Coronary artery (tissue), 2 donors: ENCODE results near the gene VWA2.

Experiments used
- DNase-seq: peaks from one replicate; pipeline ENCODE4 v3.0.0-alpha.2; 2017; ENCODE audit warnings: low spot score
- H3K27ac ChIP-seq, 2 donors: fragments of 200-600 bp; sonication (generic); one replicate each; pipeline ENCODE4 v1.5.1; 2016 to 2019
- H3K4me3 ChIP-seq: fragments of 200-600 bp; sonication (generic); 2 replicates; pipeline ENCODE4 v1.5.1; 2016; ENCODE audit warnings: mild to moderate bottlenecking, moderate library complexity
- TF ChIP-seq, protein P1 (sequence below): fragments of 200-600 bp; sonication (generic); IDR thresholded peaks from one replicate; pipeline ENCODE4 v1.5.1; 2019; ENCODE audit warnings: antibody characterized with exemption

VWA2 gene

DNA sequence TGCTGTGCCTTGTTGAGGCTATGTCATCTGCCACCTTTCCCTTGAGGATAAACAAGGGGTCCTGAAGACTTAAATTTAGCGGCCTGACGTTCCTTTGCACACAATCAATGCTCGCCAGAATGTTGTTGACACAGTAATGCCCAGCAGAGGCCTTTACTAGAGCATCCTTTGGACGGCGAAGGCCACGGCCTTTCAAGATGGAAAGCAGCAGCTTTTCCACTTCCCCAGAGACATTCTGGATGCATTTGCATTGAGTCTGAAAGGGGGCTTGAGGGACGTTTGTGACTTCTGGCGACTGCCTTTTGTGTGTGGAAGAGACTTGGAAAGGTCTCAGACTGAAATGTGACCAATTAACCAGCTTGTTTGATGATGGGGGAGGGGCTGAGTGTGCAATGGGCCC, 52.5 kb downstream of the VWA2 start:
- no peak for DNase-seq
- Histone ChIP-seq H3K27ac (no peak overlapping the region), H3K4me3 (no peak overlapping the region)
- TF ChIP-seq, protein P1, sequence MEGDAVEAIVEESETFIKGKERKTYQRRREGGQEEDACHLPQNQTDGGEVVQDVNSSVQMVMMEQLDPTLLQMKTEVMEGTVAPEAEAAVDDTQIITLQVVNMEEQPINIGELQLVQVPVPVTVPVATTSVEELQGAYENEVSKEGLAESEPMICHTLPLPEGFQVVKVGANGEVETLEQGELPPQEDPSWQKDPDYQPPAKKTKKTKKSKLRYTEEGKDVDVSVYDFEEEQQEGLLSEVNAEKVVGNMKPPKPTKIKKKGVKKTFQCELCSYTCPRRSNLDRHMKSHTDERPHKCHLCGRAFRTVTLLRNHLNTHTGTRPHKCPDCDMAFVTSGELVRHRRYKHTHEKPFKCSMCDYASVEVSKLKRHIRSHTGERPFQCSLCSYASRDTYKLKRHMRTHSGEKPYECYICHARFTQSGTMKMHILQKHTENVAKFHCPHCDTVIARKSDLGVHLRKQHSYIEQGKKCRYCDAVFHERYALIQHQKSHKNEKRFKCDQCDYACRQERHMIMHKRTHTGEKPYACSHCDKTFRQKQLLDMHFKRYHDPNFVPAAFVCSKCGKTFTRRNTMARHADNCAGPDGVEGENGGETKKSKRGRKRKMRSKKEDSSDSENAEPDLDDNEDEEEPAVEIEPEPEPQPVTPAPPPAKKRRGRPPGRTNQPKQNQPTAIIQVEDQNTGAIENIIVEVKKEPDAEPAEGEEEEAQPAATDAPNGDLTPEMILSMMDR = no peak

DNA sequence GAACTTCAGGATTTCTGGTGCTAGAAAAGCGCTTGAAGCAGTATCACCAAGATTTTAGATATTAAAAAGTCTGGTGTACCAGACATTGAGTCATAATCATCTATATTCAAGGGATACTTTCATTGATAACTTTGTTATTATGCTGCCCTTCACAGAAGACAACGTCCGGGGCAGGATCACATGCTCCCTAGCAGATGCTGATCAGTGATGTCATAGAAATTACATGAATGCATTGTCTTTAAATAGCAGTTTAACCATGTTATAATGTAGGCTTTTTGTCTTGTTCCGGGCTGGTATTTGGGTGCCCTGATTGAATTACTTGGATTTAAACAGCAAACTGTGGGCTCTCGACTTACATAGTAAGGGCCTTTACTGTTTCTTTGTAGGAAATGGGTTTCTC, 54.0 kb downstream of the VWA2 start:
- DNase-seq = no peak
- no peak overlapping the region for H3K4me3 ChIP-seq
- no peak overlapping the region for H3K27ac ChIP-seq
- TF ChIP-seq, protein P1 = no peak

DNA sequence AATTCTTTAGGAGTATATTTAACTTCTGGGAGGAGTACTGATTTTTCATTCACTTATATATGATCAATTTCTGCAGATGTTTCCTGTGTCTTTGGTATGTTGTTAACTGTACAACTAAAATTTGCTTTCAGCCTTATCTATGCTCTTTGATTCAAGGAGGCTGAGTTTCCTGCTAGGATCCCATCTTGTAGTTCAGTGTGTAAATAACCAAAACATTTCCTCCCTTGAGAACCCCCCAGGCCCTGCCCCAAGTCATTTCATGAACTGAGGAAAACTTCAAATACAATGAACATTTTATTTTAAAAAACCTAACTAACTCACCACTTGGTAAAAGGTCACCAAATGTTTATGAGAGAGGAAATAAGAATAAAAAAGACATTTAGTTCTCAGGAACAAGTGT, 55.5 kb downstream of the VWA2 start:
- H3K4me3 ChIP-seq = no peak overlapping the region
- TF ChIP-seq, protein P1 = no peak
- no peak overlapping the region for H3K27ac ChIP-seq
- DNase-seq = no peak

DNA sequence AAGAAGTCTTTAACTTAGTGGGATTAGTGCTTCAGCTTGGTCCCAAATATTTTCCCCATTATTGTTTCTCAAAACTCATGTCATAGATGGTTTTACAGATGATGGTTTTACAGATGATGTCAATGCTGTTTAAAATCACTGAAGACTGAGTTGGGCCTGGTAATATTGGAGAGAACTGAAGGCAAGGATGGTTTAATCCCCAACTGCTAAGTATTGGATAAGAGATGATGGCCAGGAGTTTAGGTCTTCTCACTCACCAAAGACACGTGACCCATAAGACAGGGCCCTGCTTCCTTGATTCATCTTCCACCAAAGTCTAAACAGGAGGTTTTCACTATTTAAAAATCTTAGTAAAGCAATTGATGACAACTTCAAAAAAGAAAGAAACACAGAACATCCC, 56.3 kb downstream of the VWA2 start:
- DNase-seq = no peak
- Histone ChIP-seq H3K4me3 (no peak overlapping the region), H3K27ac (no peak overlapping the region)
- TF ChIP-seq, protein P1 = no peak

DNA sequence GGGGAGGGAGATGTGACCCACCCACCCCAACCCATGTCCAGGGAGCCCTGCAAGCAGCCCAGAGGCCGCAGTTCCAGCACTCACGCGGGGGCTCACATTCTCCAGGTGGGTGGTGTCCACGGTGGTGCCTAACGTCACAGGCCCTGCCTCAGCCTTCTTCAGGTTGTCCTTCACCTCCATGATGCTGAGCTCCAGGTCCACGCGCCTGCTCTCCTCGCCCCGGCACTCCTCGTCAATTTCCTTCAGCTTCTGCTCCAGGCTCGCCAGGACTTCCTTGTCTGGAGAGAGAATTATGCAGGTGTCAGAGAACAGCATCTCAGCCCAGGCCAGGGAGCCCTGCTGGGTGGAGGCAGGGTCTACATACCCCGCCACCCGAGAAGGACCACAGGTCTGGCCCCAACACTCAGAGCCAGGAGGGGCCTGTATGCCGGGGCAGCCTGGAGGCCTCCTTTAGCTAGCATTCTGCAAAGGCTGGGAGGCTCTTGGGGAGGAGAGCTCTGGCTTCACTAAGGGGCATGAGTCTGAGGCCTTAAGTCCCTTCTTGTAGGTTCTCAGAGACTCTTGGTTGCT, 58.2 kb downstream of the VWA2 start:
- no peak for DNase-seq
- TF ChIP-seq, protein P1 = no peak
- H3K4me3 ChIP-seq = no peak overlapping the region
- no peak overlapping the region for H3K27ac ChIP-seq

DNA sequence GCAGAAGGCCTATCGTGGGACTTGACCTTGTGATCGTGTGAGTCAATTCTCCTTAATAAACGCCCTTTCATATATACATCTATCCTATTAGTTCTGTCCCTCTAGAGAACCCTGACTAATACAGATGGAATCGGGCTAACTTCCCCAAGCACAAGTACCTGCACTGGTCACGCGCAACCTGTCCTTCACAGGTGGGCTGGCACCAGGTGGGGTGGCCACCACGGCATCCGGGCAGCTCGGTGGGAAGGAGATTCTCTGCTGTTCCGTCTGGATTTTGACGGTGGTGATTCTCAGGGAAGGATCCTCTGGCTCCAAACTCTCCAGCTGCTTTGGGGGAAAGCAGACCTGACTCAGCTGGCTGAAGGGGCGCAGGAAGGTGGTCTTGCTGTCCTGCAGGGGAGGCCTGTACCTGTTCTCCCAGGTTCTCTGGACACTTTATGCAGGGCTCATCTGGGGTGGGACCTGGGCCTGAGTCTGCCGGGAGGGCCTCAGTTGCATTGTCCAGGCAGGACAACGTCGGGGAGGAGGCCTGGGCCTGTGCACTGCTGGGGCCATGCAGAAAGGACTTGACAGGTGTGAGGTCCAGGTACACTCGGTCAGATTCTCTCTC, 61.1 kb downstream of the VWA2 start:
- DNase-seq = no peak

DNA sequence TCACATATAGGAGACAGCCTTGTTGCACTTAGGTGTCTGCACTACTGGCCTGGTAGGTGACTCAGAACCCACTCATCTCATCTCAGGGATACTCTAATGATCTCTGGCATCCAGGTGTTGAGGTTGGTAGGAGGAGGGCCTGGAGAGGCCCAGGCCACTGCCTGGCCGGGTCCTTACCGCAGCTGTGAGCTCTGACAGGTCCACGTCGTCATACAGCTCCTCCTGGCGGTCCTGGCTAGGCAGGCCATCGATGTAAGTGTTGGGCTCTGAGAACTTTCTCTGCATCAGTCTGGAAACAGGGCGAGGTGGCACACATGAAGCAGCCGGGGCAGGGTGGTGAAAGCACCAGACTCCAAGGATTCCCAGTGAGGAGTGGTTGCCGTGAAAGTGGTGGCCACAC, 62.1 kb downstream of the VWA2 start:
- TF ChIP-seq, protein P1 = no peak
- no peak for DNase-seq
- Histone ChIP-seq H3K27ac (no peak overlapping the region), H3K4me3 (no peak overlapping the region)

More for the DNA sequence above, 61.1 kb downstream of the VWA2 start:
- TF ChIP-seq, protein P1 = no peak
- no peak overlapping the region for H3K4me3 ChIP-seq
- H3K27ac ChIP-seq = no peak overlapping the region
